HCEC 1CT (cell line): ENCODE measurements around the gene P2RY13.

ENCODE experiments used
- DNase-seq: peaks from one replicate; pipeline ENCODE4 v3.0.0-alpha.2; 2017

The P2RY13 gene

GRCh38 chr3:151319628-151320027, 9.7 kb downstream of the P2RY13 start:
- peak; percentile 85 for DNase-seq

GRCh38 chr3:151318991-151319390, 10.4 kb downstream of the P2RY13 start:
- DNase-seq: peak; percentile 20

- peak; percentile 76 for DNase-seq
Measured at GRCh38 chr3:151318313-151318712, 11.0 kb downstream of the P2RY13 start.

- DNase-seq: peak; percentile 25
Measured at GRCh38 chr3:151316267-151316991, 12.9 kb downstream of the P2RY13 start, which contains the start of gene GPR87. Gene GPR87 (minus strand): TSS chr3:151316820. CDS start chr3:151300100, 16,720 bp downstream.

- no peak for DNase-seq
Measured at GRCh38 chr3:151315846-151316245, 13.5 kb downstream of the P2RY13 start.

GRCh38 chr3:151315136-151315535, 14.2 kb downstream of the P2RY13 start:
- DNase-seq: peak; percentile 74

GRCh38 chr3:151314593-151314992, 14.8 kb downstream of the P2RY13 start:
- DNase-seq: no peak

- no peak for DNase-seq
Measured at GRCh38 chr3:151314137-151314536, 15.2 kb downstream of the P2RY13 start.

GRCh38 chr3:151312972-151313371, 16.4 kb downstream of the P2RY13 start:
- DNase-seq: no peak

GRCh38 chr3:151309566-151309965, 19.8 kb downstream of the P2RY13 start:
- DNase-seq: no peak

- DNase-seq: peak; percentile 39
Measured at GRCh38 chr3:151307583-151308488, 21.5 kb downstream of the P2RY13 start.

- DNase-seq: no peak
Measured at GRCh38 chr3:151307131-151307530, 22.2 kb downstream of the P2RY13 start.

GRCh38 chr3:151306168-151306810, 23.1 kb downstream of the P2RY13 start:
- DNase-seq: no peak

- DNase-seq: no peak
Measured at GRCh38 chr3:151305775-151306151, 23.6 kb downstream of the P2RY13 start.

- DNase-seq: peak; percentile 95
Measured at GRCh38 chr3:151305060-151305774, 24.1 kb downstream of the P2RY13 start.

- no peak for DNase-seq
Measured at GRCh38 chr3:151303751-151304150, 25.6 kb downstream of the P2RY13 start.

- peak; percentile 90 for DNase-seq
Measured at GRCh38 chr3:151301787-151302186, 27.6 kb downstream of the P2RY13 start.

GRCh38 chr3:151300539-151300938, 28.8 kb downstream of the P2RY13 start:
- DNase-seq: no peak

- no peak for DNase-seq
Measured at GRCh38 chr3:151299006-151299405, 30.3 kb downstream of the P2RY13 start.

GRCh38 chr3:151297429-151297828, 31.9 kb downstream of the P2RY13 start:
- no peak for DNase-seq

- no peak for DNase-seq
Measured at GRCh38 chr3:151296226-151296625, 33.1 kb downstream of the P2RY13 start.

- no peak for DNase-seq
Measured at GRCh38 chr3:151293127-151293526, 36.2 kb downstream of the P2RY13 start.

- peak; percentile 55 for DNase-seq
Measured at GRCh38 chr3:151290673-151291072, 38.7 kb downstream of the P2RY13 start.
